ENCODE data around the gene CAPS. TPM values are rescaled to one million over a fixed set of nuclear protein-coding genes. Genes with fewer than 3 reads are reported as not detected.
A peak's percentile ranks its signal among the peaks of the same experiment; 100 is the strongest.

Gene CAPS
- total RNA-seq, 1 experiment from 2014 or later = 255 TPM

DNA sequence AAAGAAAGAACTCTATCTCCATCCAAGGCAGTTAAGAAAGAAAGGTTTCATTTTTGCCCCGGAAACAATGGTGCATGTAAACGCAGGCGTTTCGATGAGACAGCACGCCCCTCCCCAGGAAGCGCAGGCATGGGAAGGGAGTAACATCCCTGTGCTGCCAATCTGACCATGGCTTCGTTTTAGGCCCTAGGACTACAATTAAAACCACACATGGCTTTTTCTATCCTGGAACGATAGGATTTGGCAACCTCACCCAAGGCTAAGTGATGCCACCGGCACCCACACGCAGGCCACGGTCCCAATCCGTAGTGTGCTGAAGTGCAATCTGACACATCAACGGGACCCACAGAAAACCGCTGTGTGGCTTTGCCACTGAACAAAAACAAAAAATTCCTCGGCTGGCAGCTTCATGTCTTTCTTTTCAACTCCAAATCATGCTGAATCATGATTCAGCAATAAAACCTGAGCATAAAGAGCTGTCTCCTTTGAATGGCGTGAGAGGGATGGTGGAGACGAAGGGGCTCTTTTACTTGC is 39.7 kb downstream of the CAPS start:
- H3K4me1 ChIP-seq (ENCODE audit: insufficient read depth, low read length) = no peaks in the 10 kb centered on the region
- ChIA-PET POLR2A (ENCODE audit: unreplicated experiment) (interaction anchor here (0.6 kb wide), 1 partner anchor 49 kb away, joined by 4 read pairs; the partner anchor contains the start of gene VMAC), CTCF (no interaction called here)
- DNase-seq (no peak), ATAC-seq (no peak)
- no TSS peak for BruUV-seq (replicated peaks)
- H3K36me3 ChIP-seq (ENCODE audit: low read depth, low read length) = peaks cover 17% of the 10 kb centered on the region
- peaks cover 100% of the 10 kb centered on the region for H3K79me2 ChIP-seq (ENCODE audit: low read length)
- no peak overlapping the region for H3K27ac ChIP-seq (ENCODE audit: low read length)
- intact Hi-C loops (cut with micrococcal nuclease) = no loop called here
- H3K4me2 ChIP-seq (ENCODE audit: low read length) = no peak overlapping the region
- no peak overlapping the region for H3K9ac ChIP-seq (ENCODE audit: low read length)
- no peaks in the 10 kb centered on the region for H3K9me3 ChIP-seq (ENCODE audit: low read length)
- no peak overlapping the region for H2AFZ ChIP-seq (ENCODE audit: low read length)
- H3F3A ChIP-seq (ENCODE audit: low read length, unreplicated experiment) = no peaks in the 10 kb centered on the region
- TF ChIP-seq EZH2phosphoT487 (IDR thresholded peaks at IDR 0.05; ENCODE audit: borderline replicate concordance, low read length) = no peak
- TF ChIP-seq, protein P1, sequence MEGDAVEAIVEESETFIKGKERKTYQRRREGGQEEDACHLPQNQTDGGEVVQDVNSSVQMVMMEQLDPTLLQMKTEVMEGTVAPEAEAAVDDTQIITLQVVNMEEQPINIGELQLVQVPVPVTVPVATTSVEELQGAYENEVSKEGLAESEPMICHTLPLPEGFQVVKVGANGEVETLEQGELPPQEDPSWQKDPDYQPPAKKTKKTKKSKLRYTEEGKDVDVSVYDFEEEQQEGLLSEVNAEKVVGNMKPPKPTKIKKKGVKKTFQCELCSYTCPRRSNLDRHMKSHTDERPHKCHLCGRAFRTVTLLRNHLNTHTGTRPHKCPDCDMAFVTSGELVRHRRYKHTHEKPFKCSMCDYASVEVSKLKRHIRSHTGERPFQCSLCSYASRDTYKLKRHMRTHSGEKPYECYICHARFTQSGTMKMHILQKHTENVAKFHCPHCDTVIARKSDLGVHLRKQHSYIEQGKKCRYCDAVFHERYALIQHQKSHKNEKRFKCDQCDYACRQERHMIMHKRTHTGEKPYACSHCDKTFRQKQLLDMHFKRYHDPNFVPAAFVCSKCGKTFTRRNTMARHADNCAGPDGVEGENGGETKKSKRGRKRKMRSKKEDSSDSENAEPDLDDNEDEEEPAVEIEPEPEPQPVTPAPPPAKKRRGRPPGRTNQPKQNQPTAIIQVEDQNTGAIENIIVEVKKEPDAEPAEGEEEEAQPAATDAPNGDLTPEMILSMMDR (conservative IDR thresholded peaks at IDR 0.05; ENCODE audit: low read depth, low read length) = no peak
- TF ChIP-seq EZH2 (IDR thresholded peaks at IDR 0.05; ENCODE audit: low read length, unreplicated experiment) = no peak
- H3K27me3 ChIP-seq (ENCODE audit: low read length) = no peaks in the 10 kb centered on the region
- H4K20me1 ChIP-seq (ENCODE audit: low read length) = peaks cover 65% of the 10 kb centered on the region
- H3K4me3 ChIP-seq (ENCODE audit: low read length) = no peak overlapping the region
- no peaks in the 10 kb centered on the region for H3K9me2 ChIP-seq (replicated peaks; ENCODE audit: low read length)

DNA sequence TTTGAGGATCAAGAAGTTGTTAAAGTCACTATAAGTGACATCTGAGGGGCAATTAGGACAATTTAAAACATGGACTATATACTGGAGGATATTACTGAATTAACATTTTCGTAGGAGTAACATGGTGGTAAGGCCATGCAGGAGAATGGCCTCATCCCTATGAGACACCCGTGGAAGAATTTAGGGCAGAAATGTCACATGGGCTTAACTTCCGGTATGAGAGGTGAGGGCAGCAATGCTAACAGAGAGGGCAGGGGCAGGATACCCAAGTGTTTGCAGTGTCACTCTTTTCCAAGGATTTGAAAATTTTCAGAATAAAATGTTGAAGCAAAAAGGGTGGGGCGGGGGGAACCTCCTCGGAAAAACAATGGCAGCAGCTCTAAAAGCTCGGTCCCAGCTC is 40.2 kb downstream of the CAPS start:
- Histone ChIP-seq H3K27me3 (ENCODE audit: low read length) (no peaks in the 10 kb centered on the region), H3F3A (ENCODE audit: low read length, unreplicated experiment) (no peaks in the 10 kb centered on the region), H3K4me1 (ENCODE audit: insufficient read depth, low read length) (no peaks in the 10 kb centered on the region), H3K9ac (ENCODE audit: low read length) (no peak overlapping the region), H3K4me2 (ENCODE audit: low read length) (no peak overlapping the region), H2AFZ (ENCODE audit: low read length) (no peak overlapping the region), H3K36me3 (ENCODE audit: low read depth, low read length) (peaks cover 19% of the 10 kb centered on the region), H3K9me2 (replicated peaks; ENCODE audit: low read length) (no peaks in the 10 kb centered on the region), H3K79me2 (ENCODE audit: low read length) (peaks cover 100% of the 10 kb centered on the region), H4K20me1 (ENCODE audit: low read length) (peaks cover 70% of the 10 kb centered on the region), H3K4me3 (ENCODE audit: low read length) (no peak overlapping the region), H3K9me3 (ENCODE audit: low read length) (no peaks in the 10 kb centered on the region), H3K27ac (ENCODE audit: low read length) (no peak overlapping the region)
- no TSS peak for BruUV-seq (replicated peaks)
- ChIA-PET CTCF (no interaction called here), POLR2A (ENCODE audit: unreplicated experiment) (no interaction called here)
- intact Hi-C loops (cut with micrococcal nuclease) = no loop called here
- TF ChIP-seq, protein P1 (conservative IDR thresholded peaks at IDR 0.05; ENCODE audit: low read depth, low read length) = no peak
- TF ChIP-seq EZH2 (IDR thresholded peaks at IDR 0.05; ENCODE audit: low read length, unreplicated experiment) (no peak), EZH2phosphoT487 (IDR thresholded peaks at IDR 0.05; ENCODE audit: borderline replicate concordance, low read length) (no peak)
- ATAC-seq = no peak
- DNase-seq = no peak

DNA sequence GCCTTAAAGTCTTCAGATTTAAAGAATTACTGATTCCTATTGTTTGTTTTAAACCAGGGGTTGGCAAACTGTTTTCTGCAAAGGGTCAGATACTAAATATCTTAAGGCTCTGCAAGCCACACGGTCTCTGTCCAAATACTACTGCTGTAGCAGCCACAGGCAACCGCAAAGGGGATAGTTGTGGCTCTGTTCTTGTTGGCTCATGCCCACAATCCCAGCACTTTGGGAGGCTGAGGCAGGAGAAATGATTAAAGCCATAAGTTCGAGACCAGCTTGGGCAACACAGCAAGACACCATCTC is 41.5 kb downstream of the CAPS start:
- Histone ChIP-seq H2AFZ (ENCODE audit: low read length) (no peak overlapping the region), H3K9ac (ENCODE audit: low read length) (no peak overlapping the region), H4K20me1 (ENCODE audit: low read length) (peaks cover 83% of the 10 kb centered on the region), H3F3A (ENCODE audit: low read length, unreplicated experiment) (no peaks in the 10 kb centered on the region), H3K9me2 (replicated peaks; ENCODE audit: low read length) (no peaks in the 10 kb centered on the region), H3K36me3 (ENCODE audit: low read depth, low read length) (peaks cover 9% of the 10 kb centered on the region; the same call in 1 of the 2 replicates), H3K27ac (ENCODE audit: low read length) (no peak overlapping the region), H3K27me3 (ENCODE audit: low read length) (no peaks in the 10 kb centered on the region), H3K79me2 (ENCODE audit: low read length) (peaks cover 100% of the 10 kb centered on the region), H3K4me3 (ENCODE audit: low read length) (no peak overlapping the region), H3K9me3 (ENCODE audit: low read length) (no peaks in the 10 kb centered on the region), H3K4me2 (ENCODE audit: low read length) (no peak overlapping the region), H3K4me1 (ENCODE audit: insufficient read depth, low read length) (no peaks in the 10 kb centered on the region)
- intact Hi-C loops (cut with micrococcal nuclease) = no loop called here
- BruUV-seq (replicated peaks) = no TSS peak
- TF ChIP-seq EZH2phosphoT487 (IDR thresholded peaks at IDR 0.05; ENCODE audit: borderline replicate concordance, low read length) = no peak
- TF ChIP-seq EZH2 (IDR thresholded peaks at IDR 0.05; ENCODE audit: low read length, unreplicated experiment) = no peak
- TF ChIP-seq, protein P1 (conservative IDR thresholded peaks at IDR 0.05; ENCODE audit: low read depth, low read length) = no peak
- ChIA-PET CTCF (no interaction called here), POLR2A (ENCODE audit: unreplicated experiment) (no interaction called here)
- peak; percentile 27; the same call in 1 of the 2 replicates for ATAC-seq
- DNase-seq = no peak
